K562 (cell line): ENCODE measurements around the gene BAMBI. TPM values are rescaled to one million over a fixed set of nuclear protein-coding genes. Genes with fewer than 3 reads are reported as not detected.

Experiments
- ATAC-seq: fragments of 200-7000 bp; cut with Tn5 transposase; 3 replicates; pipeline ENCODE4 v1.9.1; 2020; ENCODE audit warnings: moderate library complexity
- BruUV-seq: library from RNA; stranded (reverse); fragments of 400-500 nt; replicated peaks from 2 replicates; lab custom pipeline; 2021; lab: Mats Ljungman, UMichigan
- CTCF ChIA-PET: fragments of 300-600 bp; formaldehyde crosslinking; extraction: SDS; loops from one replicate; lab custom pipeline; 2021; ENCODE audit warnings: low intra/inter-chr PET ratio; lab: Yijun Ruan, JAX
- POLR2A ChIA-PET: fragments of 300-600, 350-650 bp; sonication (Branson Sonifier 250); formaldehyde crosslinking; extraction: SDS; loops from one replicate; lab custom pipeline; 2021; ENCODE audit warnings: antibody characterized with exemption, inconsistent platforms; lab: Yijun Ruan, JAX
- DNase-seq, 4 experiments: peaks; one replicate each; pipeline versions ENCODE4 v3.0.0 to v3.0.0-alpha.2; 2011 to 2018; ENCODE audit warnings: low spot score in 3 of 4, mixed read lengths in 3 of 4; ENCODE audit errors: extremely low read depth in 1 of 4
- FAIRE-seq: peaks from 2 replicates; lab custom pipeline; 2011; peaks lifted over from hg19 to GRCh38; lab: Jason Lieb, UNC
- H2AFZ ChIP-seq: 2 replicates; pipeline ENCODE4 v1.6.0; 2011; ENCODE audit warnings: low read depth, low read length, control low read depth, inconsistent platforms
- H3K27ac ChIP-seq: fragments of 200-600 bp; 3 replicates; pipeline ENCODE4 v1.8.0; 2011; ENCODE audit warnings: low read depth, mild to moderate bottlenecking, control low read depth, inconsistent platforms, low read length, moderate library complexity, mixed read lengths; ENCODE audit errors: extremely low read depth
- H3K27me3 ChIP-seq, 2 experiments: fragments of 300-600 bp in 1 of 2; 2 replicates in 1 of 2; 3 replicates in 1 of 2; pipeline versions ENCODE4 v1.6.0 to v1.8.0; 2011; ENCODE audit warnings: inconsistent platforms in 2 of 2, low read length in 2 of 2, mild to moderate bottlenecking in 1 of 2, mixed read lengths in 1 of 2, moderate library complexity in 1 of 2; ENCODE audit not compliant: control insufficient read depth in 2 of 2, insufficient read depth in 2 of 2
- H3K36me3 ChIP-seq: fragments of 300-600 bp; 3 replicates; pipeline ENCODE4 v1.8.0; 2011; ENCODE audit warnings: mild to moderate bottlenecking, low read length, inconsistent platforms; ENCODE audit not compliant: control insufficient read depth, insufficient read depth
- H3K4me1 ChIP-seq, 2 experiments: fragments of 200-600 bp in 1 of 2; replicated peaks in 1 of 2; 2 replicates in 1 of 2; 3 replicates in 1 of 2; pipeline versions ENCODE4 v1.5.1 to v1.8.0; 2011; ENCODE audit warnings: inconsistent platforms in 2 of 2, low read length in 2 of 2, mild to moderate bottlenecking in 1 of 2, mixed read lengths in 1 of 2, moderate library complexity in 1 of 2; ENCODE audit not compliant: control insufficient read depth in 2 of 2, insufficient read depth in 2 of 2
- H3K4me2 ChIP-seq: 2 replicates; pipeline ENCODE4 v1.6.1; 2011; ENCODE audit warnings: low read length, control low read depth, inconsistent platforms, mixed read lengths; ENCODE audit not compliant: insufficient read depth
- H3K4me3 ChIP-seq: fragments of 200-600 bp; sonication (generic), shearing (Covaris generic); 2 replicates; pipeline ENCODE4 v1.5.1; 2016; ENCODE audit warnings: control low read depth, inconsistent platforms
- H3K79me2 ChIP-seq: fragments of 200-600 bp; 3 replicates; pipeline ENCODE4 v1.8.0; 2011; ENCODE audit warnings: low read length, inconsistent platforms; ENCODE audit not compliant: control insufficient read depth, insufficient read depth
- H3K9ac ChIP-seq, 2 experiments: 2 replicates each; pipeline versions ENCODE4 v1.6.0 to v1.6.1; 2011; ENCODE audit warnings: low read depth in 2 of 2, low read length in 2 of 2, control low read depth in 1 of 2, inconsistent platforms in 1 of 2, mild to moderate bottlenecking in 1 of 2, mixed read lengths in 1 of 2; ENCODE audit not compliant: insufficient read depth in 1 of 2
- H3K9me1 ChIP-seq: one replicate; pipeline ENCODE4 v1.6.0; 2011; ENCODE audit warnings: inconsistent platforms, mild to moderate bottlenecking, low read length, moderate library complexity; ENCODE audit not compliant: control insufficient read depth, insufficient read depth
- H3K9me3 ChIP-seq: replicated peaks from 2 replicates; pipeline ENCODE4 v1.5.1; 2011; ENCODE audit warnings: low read depth, low read length, inconsistent platforms; ENCODE audit not compliant: control insufficient read depth, insufficient read depth
- H4K20me1 ChIP-seq: replicated peaks from 2 replicates; pipeline ENCODE4 v1.6.1; 2011; ENCODE audit warnings: low read length, inconsistent platforms, mixed read lengths; ENCODE audit not compliant: control insufficient read depth, insufficient read depth
- ARID2 ChIP-seq: fragments of 450-650 bp; IDR thresholded peaks from 2 replicates; pipeline ENCODE4 v1.6.1; 2017; ENCODE audit warnings: antibody characterized with exemption, mild to moderate bottlenecking
- ETS1 ChIP-seq: conservative IDR thresholded peaks from 2 replicates; pipeline ENCODE4 v1.6.1; 2011; ENCODE audit warnings: low read depth, mild to moderate bottlenecking, low read length; ENCODE audit not compliant: control insufficient read depth
- HMG20B ChIP-seq: fragments of 250-450 bp; sonication (Bioruptor Pico); IDR thresholded peaks from 2 replicates; pipeline ENCODE4 v1.5.0; 2021; ENCODE audit warnings: mild to moderate bottlenecking
- JUND ChIP-seq, 2 experiments: IDR thresholded peaks; 2 replicates in 1 of 2; 3 replicates in 1 of 2; pipeline ENCODE4 v1.6.1; 2011; ENCODE audit warnings: borderline replicate concordance in 2 of 2, low read depth in 2 of 2, low read length in 2 of 2, improper control_type of control experiment in 1 of 2, missing biosample characterization in 1 of 2, missing genetic modification characterization in 1 of 2, missing genetic modification reagents in 1 of 2
- KLF16 ChIP-seq: IDR thresholded peaks from 2 replicates; pipeline ENCODE4 v1.6.1; 2016; ENCODE audit warnings: antibody characterized with exemption
- MLLT1 ChIP-seq, 2 experiments: fragments of 450-650 bp; IDR thresholded peaks; 2 replicates each; pipeline ENCODE4 v1.6.1; 2016
- RBM25 ChIP-seq: fragments of 200-400 bp; formaldehyde crosslinking; IDR thresholded peaks from 2 replicates; pipeline ENCODE4 v1.6.1; 2018; ENCODE audit warnings: low read length, low read depth, moderate library complexity; ENCODE audit not compliant: severe bottlenecking
- SMARCC2 ChIP-seq: fragments of 450-650 bp; IDR thresholded peaks from 2 replicates; pipeline ENCODE4 v1.6.1; 2017; ENCODE audit warnings: antibody characterized with exemption, moderate library complexity, mild to moderate bottlenecking, low read depth
- TCF3 ChIP-seq: sonication (generic); formaldehyde crosslinking; IDR thresholded peaks from 2 replicates; pipeline ENCODE4 v1.4.0; 2020; ENCODE audit warnings: mild to moderate bottlenecking, missing genetic modification reagents
- TFAP4 ChIP-seq: sonication (generic); formaldehyde crosslinking; IDR thresholded peaks from 2 replicates; pipeline ENCODE4 v1.8.0; 2022; ENCODE audit warnings: missing genetic modification reagents, mild to moderate bottlenecking, moderate library complexity, borderline replicate concordance
- USF1 ChIP-seq: sonication (generic); formaldehyde crosslinking; IDR thresholded peaks from 2 replicates; pipeline ENCODE4 v1.9.0; 2022; ENCODE audit warnings: mild to moderate bottlenecking, missing genetic modification reagents
- ZNF239 ChIP-seq: fragments of 250-450 bp; sonication (Bioruptor Pico); IDR thresholded peaks from 2 replicates; pipeline ENCODE4 v1.4.0; 2020; ENCODE audit warnings: mild to moderate bottlenecking
- ZNF785 ChIP-seq: fragments of 250-450 bp; sonication (Bioruptor Pico); IDR thresholded peaks from 2 replicates; pipeline ENCODE4 v1.4.0; 2020; ENCODE audit warnings: mild to moderate bottlenecking
- WGBS: fragments of 100-300 bp; shearing (Covaris generic); methylation state at CpG from one replicate; pipeline ENCODE4 v1.1.6; 2016; ENCODE audit warnings: low coverage, mixed read lengths; ENCODE audit not compliant: insufficient coverage; ENCODE audit errors: missing lambda C conversion rate; 5-methylcytosine and 5-hydroxymethylcytosine counted together
- in situ Hi-C: fragments of 300-500 bp; cut with MboI; formaldehyde crosslinking; loops from 4 replicates; pipeline ENCODE4 v1.15.0; 2018; ENCODE audit warnings: inconsistent platforms, mixed read lengths
- intact Hi-C: fragments of 100-400 bp; cut with micrococcal nuclease; formaldehyde crosslinking; loops from 2 replicates; pipeline ENCODE4 v1.14.2; 2022
- polyA plus RNA-seq, 8 experiments: library from polyadenylated mRNA; depleted of rRNA in 4 of 8; stranded (reverse) in 5 of 8; unstranded in 3 of 8; fragments of >200 nt; fragmentation: Nextera tagmentation in 2 of 8; fragmentation: Illumina TruSeq in 1 of 8; extraction: Ambion mirVana in 2 of 8; extraction: Trizol in 1 of 8; gene quantifications; 2 replicates each; pipeline versions ENCODE4 v1.2.1 to v1.2.3, GENCODE V29; 2011 to 2014; ENCODE audit warnings: inconsistent platforms in 1 of 8, missing spikeins in 1 of 8
- total RNA-seq, 7 experiments: library from RNA; depleted of rRNA in 6 of 7; stranded (reverse); fragments of >200 nt in 6 of 7; fragmentation: Illumina TruSeq in 2 of 7; extraction: Trizol in 2 of 7; gene quantifications; 2 replicates each; pipeline versions ENCODE4 v1.2.1 to v1.2.3, GENCODE V29; 2011 to 2021; ENCODE audit warnings: low replicate concordance in 1 of 7

BAMBI gene
- total and polyA plus RNA-seq, 9 of the 15 experiments (the other 6 are each of a cell fraction or from before 2014, with no cell fraction given): 2.0 to 21.8 (median 13.5) TPM

GRCh38 chr10:28663576-28664368 lies 13.5 kb upstream of the BAMBI start:
- no TSS peak for BruUV-seq
- Histone ChIP-seq H4K20me1 (no peaks in the 10 kb centered on the region; the same call in 1 of the 2 replicates), H3K4me3 (no peak overlapping the region), H3K36me3 (no peaks in the 10 kb centered on the region), H3K27me3 (peaks cover 0 to 10% of the 10 kb centered on the region in 2 experiments; a peak in 4 of 5 replicates), H3K9me1 (no peaks in the 10 kb centered on the region), H3K9me3 (no peaks in the 10 kb centered on the region), H2AFZ (no peak overlapping the region), H3K9ac (no peak overlapping the region), H3K79me2 (no peaks in the 10 kb centered on the region), H3K4me1 (peaks cover 0 to 4% of the 10 kb centered on the region in 2 experiments; a peak in 2 of 5 replicates), H3K4me2 (no peak overlapping the region), H3K27ac (no peak overlapping the region)
- in situ Hi-C loops (loop anchor here (10.0 to 25.0 kb wide), 2 partner anchors 474 to 641 kb away; no protein-coding TSS in a partner anchor), intact Hi-C loops (loop anchor here (1.0 to 10.0 kb wide), 5 partner anchors 36 to 641 kb away; no protein-coding TSS in a partner anchor)
- DNase-seq (peak; percentile 77 to 87 (median 82)), FAIRE-seq (peak; percentile 98), ATAC-seq (peak; percentile 95)
- CTCF ChIA-PET: interaction anchor here (0.7 to 2.1 kb wide), 7 partner anchors 35 to 849 kb away, joined by 3 to 22 read pairs (median 5); no protein-coding TSS in a partner anchor
- POLR2A ChIA-PET: interaction anchor here (0.7 to 1.5 kb wide), 5 partner anchors 10 to 858 kb away, joined by 3 to 5 read pairs (median 3); no protein-coding TSS in a partner anchor
- WGBS: 3% methylated on average over 9 of the region's 9 CpGs
- TF ChIP-seq JUND (IDR thresholded peaks at IDR 0.05; ENCODE audit: borderline replicate concordance, low read depth, low read length) (0 out of 2 replicates have a peak, but pooled peaks have one; percentile 42), JUND (tag; IDR thresholded peaks at IDR 0.05; ENCODE audit: borderline replicate concordance, low read depth, low read length) (no peak), TFAP4 (CRISPR knock-in tag) (peak; percentile 73; the same call in 1 of the 2 replicates), ARID2 (peak; percentile 85), MLLT1 (IDR thresholded peaks at IDR 0.05) (no peak), RBM25 (no peak), USF1 (CRISPR knock-in tag) (no peak), ETS1 (no peak), ZNF239 (CRISPR knock-in tag) (no peak), HMG20B (no peak), ZNF785 (CRISPR knock-in tag) (no peak), KLF16 (peak; percentile 54; the same call in 1 of the 2 replicates), SMARCC2 (no peak), TCF3 (CRISPR knock-in tag) (no peak)
